ENCODE results near the gene SRP68.

The SRP68 gene

DNA sequence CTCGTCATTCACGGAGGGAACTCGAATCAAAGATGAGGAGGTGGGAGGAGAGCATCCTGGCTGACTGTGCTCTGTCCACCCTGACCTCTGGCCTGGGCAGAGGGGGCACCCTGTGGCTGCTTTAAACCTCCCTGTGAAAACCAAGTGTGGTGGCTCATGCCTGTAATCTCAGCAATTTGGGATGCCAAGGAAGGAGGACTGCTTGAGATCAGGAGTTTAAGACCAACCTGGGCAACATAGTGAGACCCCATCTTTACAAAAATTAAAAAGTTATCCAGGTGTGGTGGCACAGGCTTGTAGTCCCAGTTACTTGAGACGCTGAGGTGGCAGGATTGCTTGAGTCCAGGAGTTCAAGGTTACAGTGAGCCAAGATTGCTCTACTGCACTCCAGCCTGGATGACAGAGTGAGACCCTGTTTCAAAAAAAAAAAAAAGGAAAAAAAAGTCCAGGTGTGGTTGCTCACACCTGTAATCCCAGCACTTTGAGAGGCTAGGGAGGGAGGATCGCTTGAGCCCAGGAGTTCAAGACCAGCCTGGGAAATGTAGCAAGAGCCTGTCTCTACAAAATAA lies 77.4 kb downstream of the SRP68 start:
- no peak overlapping the region for H3K27ac ChIP-seq (ENCODE audit: low read length)
- peaks cover 28% of the 10 kb centered on the region for H3K36me3 ChIP-seq (ENCODE audit: insufficient read depth, low read depth, low read length)
- H3K4me1 ChIP-seq (ENCODE audit: insufficient read depth, low read length), result no peaks in the 10 kb centered on the region
- no peaks in the 10 kb centered on the region for H3K9me3 ChIP-seq (ENCODE audit: insufficient read depth, low read depth, low read length)
- no peaks in the 10 kb centered on the region for H3K27me3 ChIP-seq (ENCODE audit: insufficient read depth, low read length)
- H3K4me3 ChIP-seq (ENCODE audit: low read length), result no peak overlapping the region
- no peak overlapping the region for H3K9ac ChIP-seq (ENCODE audit: low read depth, low read length)

DNA sequence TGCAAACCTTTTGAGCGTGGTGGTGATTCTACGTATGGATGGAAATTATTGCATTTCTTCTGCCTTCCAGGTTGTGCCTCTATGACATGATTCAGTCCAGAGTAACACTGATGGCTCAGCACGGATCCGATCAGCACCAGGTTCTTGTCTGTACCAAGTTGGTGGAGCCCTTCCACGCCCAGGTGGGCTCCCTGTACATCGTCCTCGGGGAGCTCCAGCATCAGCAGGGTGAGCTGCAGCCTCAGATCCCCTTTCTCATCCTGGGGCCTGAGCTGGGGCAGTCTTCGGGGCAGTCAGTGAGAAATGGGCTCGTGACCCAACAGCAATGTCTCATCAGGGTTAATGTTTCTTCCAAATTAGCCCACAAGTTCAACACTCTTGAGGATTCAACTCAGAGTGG lies 80.9 kb downstream of the SRP68 start:
- H3K9ac ChIP-seq (ENCODE audit: low read depth, low read length), result no peak overlapping the region
- no peaks in the 10 kb centered on the region for H3K27me3 ChIP-seq (ENCODE audit: insufficient read depth, low read length)
- no peaks in the 10 kb centered on the region for H3K4me1 ChIP-seq (ENCODE audit: insufficient read depth, low read length)
- H3K36me3 ChIP-seq (ENCODE audit: insufficient read depth, low read depth, low read length), result peaks cover 35% of the 10 kb centered on the region
- H3K27ac ChIP-seq (ENCODE audit: low read length), result no peak overlapping the region
- no peak overlapping the region for H3K4me3 ChIP-seq (ENCODE audit: low read length)
- no peaks in the 10 kb centered on the region for H3K9me3 ChIP-seq (ENCODE audit: insufficient read depth, low read depth, low read length)
